ENCODE results near the gene AIP. TPM values are rescaled to one million over a fixed set of nuclear protein-coding genes. Genes with fewer than 3 reads are reported as not detected.

The AIP gene
- total RNA-seq, 2 donors from 2014 or later, result 45.3 to 57.9 TPM

GRCh38 chr11:67451658-67451976, 31.2 kb upstream of the AIP start:
- TF ChIP-seq CTCF (IDR thresholded peaks at IDR 0.05), result no peak
- no peak for DNase-seq
- H3K36me3 ChIP-seq, result no peaks in the 10 kb centered on the region
- no peak overlapping the region for H3K9ac ChIP-seq (ENCODE audit: low read depth in 2 of 2, low read length in 2 of 2)
- intact Hi-C loops (cut with DNase I), result no loop called here
- no peak overlapping the region for H3K4me3 ChIP-seq
- H3K27ac ChIP-seq, result no peak overlapping the region
- H3K4me1 ChIP-seq, result no peaks in the 10 kb centered on the region
- no peaks in the 10 kb centered on the region for H3K9me3 ChIP-seq
- no peaks in the 10 kb centered on the region for H3K27me3 ChIP-seq

- no peak for DNase-seq
- no peaks in the 10 kb centered on the region for H3K9me3 ChIP-seq
- no peaks in the 10 kb centered on the region for H3K27me3 ChIP-seq
- no peaks in the 10 kb centered on the region for H3K36me3 ChIP-seq
- intact Hi-C loops (cut with DNase I), result no loop called here
- no peak within 1 kb of the TSS for H3K9ac ChIP-seq (ENCODE audit: low read depth in 2 of 2, low read length in 2 of 2)
- no peaks in the 10 kb centered on the region for H3K4me1 ChIP-seq
- no peak within 1 kb of the TSS for H3K4me3 ChIP-seq
- no peak within 1 kb of the TSS for H3K27ac ChIP-seq
- no peak for TF ChIP-seq CTCF (IDR thresholded peaks at IDR 0.05)
These were observed 30.5 kb upstream of the AIP start, which contains the start of gene GPR152 for GRCh38 chr11:67452141-67452952. Gene GPR152, minus strand, starts transcription at chr11:67452729. Its CDS starts 5 bp downstream, at chr11:67452724.

- DNase-seq, result no peak
- Histone ChIP-seq H3K36me3 (no peaks in the 10 kb centered on the region), H3K27ac (no peak overlapping the region), H3K4me1 (no peaks in the 10 kb centered on the region), H3K9me3 (no peaks in the 10 kb centered on the region), H3K4me3 (no peak overlapping the region), H3K27me3 (no peaks in the 10 kb centered on the region), H3K9ac (ENCODE audit: low read depth in 2 of 2, low read length in 2 of 2) (no peak overlapping the region)
- TF ChIP-seq CTCF (IDR thresholded peaks at IDR 0.05), result no peak
- intact Hi-C loops (cut with DNase I), result no loop called here
These were observed 28.8 kb upstream of the AIP start for GRCh38 chr11:67453816-67454732.

GRCh38 chr11:67455054-67455453, 27.8 kb upstream of the AIP start, which contains the start of gene CABP4:
Gene CABP4, plus strand, starts transcription at chr11:67455354. Its CDS starts 70 bp downstream, at chr11:67455424.
- Histone ChIP-seq H3K4me3 (no peak within 1 kb of the TSS), H3K36me3 (no peaks in the 10 kb centered on the region), H3K9ac (ENCODE audit: low read depth in 2 of 2, low read length in 2 of 2) (no peak within 1 kb of the TSS), H3K27me3 (no peaks in the 10 kb centered on the region), H3K9me3 (no peaks in the 10 kb centered on the region), H3K27ac (no peak within 1 kb of the TSS), H3K4me1 (no peaks in the 10 kb centered on the region)
- TF ChIP-seq CTCF (IDR thresholded peaks at IDR 0.05), result no peak
- DNase-seq, result no peak
- intact Hi-C loops (cut with DNase I), result no loop called here

- Histone ChIP-seq H3K9ac (ENCODE audit: low read depth in 2 of 2, low read length in 2 of 2) (no peak overlapping the region), H3K9me3 (no peaks in the 10 kb centered on the region), H3K36me3 (no peaks in the 10 kb centered on the region), H3K27ac (no peak overlapping the region), H3K4me1 (no peaks in the 10 kb centered on the region), H3K27me3 (no peaks in the 10 kb centered on the region), H3K4me3 (no peak overlapping the region)
- intact Hi-C loops (cut with DNase I), result no loop called here
- no peak for TF ChIP-seq CTCF (IDR thresholded peaks at IDR 0.05)
- DNase-seq, result no peak
These were observed 26.6 kb upstream of the AIP start for GRCh38 chr11:67456068-67456705.

All from colonic mucosa (tissue), 4 donors.